Liver (tissue), 3 donors: ENCODE measurements around the gene STRBP.

Experiments used
- ATF3 ChIP-seq: IDR thresholded peaks from 2 replicates; pipeline ENCODE4 v1.6.1; 2016; ENCODE audit warnings: antibody characterized with exemption
- CTCF ChIP-seq: fragments of 150-350 bp; IDR thresholded peaks from 2 replicates; pipeline ENCODE4 v1.5.1; 2017; ENCODE audit warnings: improper control_type of control experiment, low read depth, low read length; ENCODE audit not compliant: missing input control
- EGR1 ChIP-seq, 2 donors: IDR thresholded peaks; 2 replicates each; pipeline ENCODE4 v1.6.1; 2016 to 2018; ENCODE audit warnings: antibody characterized with exemption in 2 of 2, low read depth in 2 of 2
- GABPA ChIP-seq, 2 donors: IDR thresholded peaks in 1 of 2; conservative IDR thresholded peaks in 1 of 2; 2 replicates each; pipeline ENCODE4 v1.6.1; 2016; ENCODE audit warnings: antibody characterized with exemption in 2 of 2, mild to moderate bottlenecking in 1 of 2, moderate library complexity in 1 of 2
- HNF4A ChIP-seq, 2 donors: conservative IDR thresholded peaks; 2 replicates each; pipeline ENCODE4 v1.6.1; 2016; ENCODE audit warnings: antibody characterized with exemption in 2 of 2, mild to moderate bottlenecking in 2 of 2
- JUND ChIP-seq, 2 donors: IDR thresholded peaks; 2 replicates each; pipeline ENCODE4 v1.6.1; 2016; ENCODE audit warnings: antibody characterized with exemption in 2 of 2
- MAX ChIP-seq: IDR thresholded peaks from 2 replicates; pipeline ENCODE4 v1.6.1; 2016; ENCODE audit warnings: antibody characterized with exemption
- NR2F2 ChIP-seq: IDR thresholded peaks from 2 replicates; pipeline ENCODE4 v1.6.1; 2016; ENCODE audit warnings: antibody characterized with exemption
- RAD21 ChIP-seq, 2 donors: IDR thresholded peaks; 2 replicates each; pipeline ENCODE4 v1.6.1; 2016; ENCODE audit warnings: antibody characterized with exemption in 2 of 2, mild to moderate bottlenecking in 2 of 2
- SP1 ChIP-seq: IDR thresholded peaks from 2 replicates; pipeline ENCODE4 v1.6.1; 2018; ENCODE audit warnings: antibody characterized with exemption, mild to moderate bottlenecking
- TAF1 ChIP-seq: conservative IDR thresholded peaks from 2 replicates; pipeline ENCODE4 v1.6.1; 2016; ENCODE audit warnings: antibody characterized with exemption, mild to moderate bottlenecking
- YY1 ChIP-seq: IDR thresholded peaks from 2 replicates; pipeline ENCODE4 v1.6.1; 2016; ENCODE audit warnings: antibody characterized with exemption, mild to moderate bottlenecking
- TF ChIP-seq, protein P1 (sequence below): IDR thresholded peaks from 2 replicates; pipeline ENCODE4 v1.6.1; 2016; ENCODE audit warnings: antibody characterized with exemption, mild to moderate bottlenecking
- TF ChIP-seq, protein P2 (sequence below): IDR thresholded peaks from 2 replicates; pipeline ENCODE4 v1.6.1; 2016; ENCODE audit warnings: antibody characterized with exemption
- donor health status: healthy.
- donor health status: healthy.

DNA sequence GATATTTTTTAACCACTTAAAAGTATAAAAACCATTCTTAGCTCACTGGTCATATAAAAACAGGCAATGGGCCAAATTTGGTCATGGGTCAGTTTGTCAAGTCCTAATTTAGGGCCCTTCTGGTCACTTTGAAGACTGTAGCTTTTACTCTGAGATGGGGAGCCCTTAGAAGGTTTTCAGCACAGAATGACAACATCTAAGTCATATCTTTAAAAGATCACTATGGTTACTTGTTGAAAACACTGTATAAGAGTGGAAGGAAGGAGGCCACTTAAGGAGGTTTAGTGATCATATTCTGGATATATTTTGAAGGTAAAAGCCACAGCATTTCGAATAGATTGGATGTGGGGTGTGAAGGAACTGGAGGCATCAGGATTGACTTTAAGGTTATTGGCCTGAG lies 76.7 kb downstream of the STRBP start:
- TF ChIP-seq CTCF (no peak), TAF1 (no peak), GABPA (IDR thresholded peaks at IDR 0.05 in 1 of 2, conservative IDR thresholded peaks at IDR 0.05 in 1 of 2) (no peak), NR2F2 (no peak), YY1 (no peak), ATF3 (no peak), MAX (no peak), RAD21 (IDR thresholded peaks at IDR 0.05) (no peak), SP1 (no peak), HNF4A (conservative IDR thresholded peaks at IDR 0.05) (no peak), JUND (IDR thresholded peaks at IDR 0.05) (no peak), EGR1 (IDR thresholded peaks at IDR 0.05; ENCODE audit: low read depth in 2 of 2) (no peak)
- TF ChIP-seq, protein P1, sequence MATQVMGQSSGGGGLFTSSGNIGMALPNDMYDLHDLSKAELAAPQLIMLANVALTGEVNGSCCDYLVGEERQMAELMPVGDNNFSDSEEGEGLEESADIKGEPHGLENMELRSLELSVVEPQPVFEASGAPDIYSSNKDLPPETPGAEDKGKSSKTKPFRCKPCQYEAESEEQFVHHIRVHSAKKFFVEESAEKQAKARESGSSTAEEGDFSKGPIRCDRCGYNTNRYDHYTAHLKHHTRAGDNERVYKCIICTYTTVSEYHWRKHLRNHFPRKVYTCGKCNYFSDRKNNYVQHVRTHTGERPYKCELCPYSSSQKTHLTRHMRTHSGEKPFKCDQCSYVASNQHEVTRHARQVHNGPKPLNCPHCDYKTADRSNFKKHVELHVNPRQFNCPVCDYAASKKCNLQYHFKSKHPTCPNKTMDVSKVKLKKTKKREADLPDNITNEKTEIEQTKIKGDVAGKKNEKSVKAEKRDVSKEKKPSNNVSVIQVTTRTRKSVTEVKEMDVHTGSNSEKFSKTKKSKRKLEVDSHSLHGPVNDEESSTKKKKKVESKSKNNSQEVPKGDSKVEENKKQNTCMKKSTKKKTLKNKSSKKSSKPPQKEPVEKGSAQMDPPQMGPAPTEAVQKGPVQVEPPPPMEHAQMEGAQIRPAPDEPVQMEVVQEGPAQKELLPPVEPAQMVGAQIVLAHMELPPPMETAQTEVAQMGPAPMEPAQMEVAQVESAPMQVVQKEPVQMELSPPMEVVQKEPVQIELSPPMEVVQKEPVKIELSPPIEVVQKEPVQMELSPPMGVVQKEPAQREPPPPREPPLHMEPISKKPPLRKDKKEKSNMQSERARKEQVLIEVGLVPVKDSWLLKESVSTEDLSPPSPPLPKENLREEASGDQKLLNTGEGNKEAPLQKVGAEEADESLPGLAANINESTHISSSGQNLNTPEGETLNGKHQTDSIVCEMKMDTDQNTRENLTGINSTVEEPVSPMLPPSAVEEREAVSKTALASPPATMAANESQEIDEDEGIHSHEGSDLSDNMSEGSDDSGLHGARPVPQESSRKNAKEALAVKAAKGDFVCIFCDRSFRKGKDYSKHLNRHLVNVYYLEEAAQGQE: no peak
- TF ChIP-seq, protein P2, sequence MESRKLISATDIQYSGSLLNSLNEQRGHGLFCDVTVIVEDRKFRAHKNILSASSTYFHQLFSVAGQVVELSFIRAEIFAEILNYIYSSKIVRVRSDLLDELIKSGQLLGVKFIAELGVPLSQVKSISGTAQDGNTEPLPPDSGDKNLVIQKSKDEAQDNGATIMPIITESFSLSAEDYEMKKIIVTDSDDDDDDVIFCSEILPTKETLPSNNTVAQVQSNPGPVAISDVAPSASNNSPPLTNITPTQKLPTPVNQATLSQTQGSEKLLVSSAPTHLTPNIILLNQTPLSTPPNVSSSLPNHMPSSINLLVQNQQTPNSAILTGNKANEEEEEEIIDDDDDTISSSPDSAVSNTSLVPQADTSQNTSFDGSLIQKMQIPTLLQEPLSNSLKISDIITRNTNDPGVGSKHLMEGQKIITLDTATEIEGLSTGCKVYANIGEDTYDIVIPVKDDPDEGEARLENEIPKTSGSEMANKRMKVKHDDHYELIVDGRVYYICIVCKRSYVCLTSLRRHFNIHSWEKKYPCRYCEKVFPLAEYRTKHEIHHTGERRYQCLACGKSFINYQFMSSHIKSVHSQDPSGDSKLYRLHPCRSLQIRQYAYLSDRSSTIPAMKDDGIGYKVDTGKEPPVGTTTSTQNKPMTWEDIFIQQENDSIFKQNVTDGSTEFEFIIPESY: no peak
